HCT116 (cell line): ENCODE results near the gene EPB41L4A. TPM values are rescaled to one million over a fixed set of nuclear protein-coding genes. Genes with fewer than 3 reads are reported as not detected.
A peak's percentile ranks its signal among the peaks of the same experiment; 100 is the strongest.

Experiments used
- ATAC-seq: fragments of 200-7000 bp; cut with Tn5 transposase; 2 replicates; pipeline ENCODE4 v1.9.1; 2020; ENCODE audit warnings: mild to moderate bottlenecking, moderate library complexity
- BruUV-seq: library from RNA; stranded (reverse); fragments of 400-500 nt; replicated peaks from 2 replicates; lab custom pipeline; 2021; lab: Mats Ljungman, UMichigan
- CTCF ChIA-PET: fragments of 300-600 bp; sonication (Branson Sonifier 250); formaldehyde crosslinking; loops from one replicate; lab custom pipeline; 2021; ENCODE audit warnings: antibody characterized with exemption; lab: Charles Lee
- POLR2A ChIA-PET: fragments of 300-600, 350-600 bp; sonication (Branson Sonifier 250); formaldehyde crosslinking; loops from one replicate; lab custom pipeline; 2021; ENCODE audit warnings: antibody characterized with exemption; lab: Charles Lee
- RAD21 ChIA-PET, 2 experiments: fragments of 300-600 bp; sonication (Branson Sonifier 250); formaldehyde crosslinking; loops; one replicate each; lab custom pipeline; 2023; ENCODE audit warnings: low total read pairs in 2 of 2; ENCODE audit not compliant: uncharacterized antibody in 2 of 2, unreplicated experiment in 2 of 2, low non-redundant PET in 1 of 2; lab: Charles Lee
- DNase-seq: peaks from one replicate; pipeline ENCODE4 v3.0.0-alpha.2; 2010; ENCODE audit warnings: low read depth, low spot score
- H2AFZ ChIP-seq: fragments of 200-600 bp; shearing (Covaris generic), sonication (generic); 2 replicates; pipeline ENCODE4 v1.6.1; 2017; ENCODE audit warnings: low read depth, mixed run types, mixed read lengths, antibody characterized with exemption, low read length; ENCODE audit not compliant: poor library complexity, severe bottlenecking
- H3K27ac ChIP-seq: 2 replicates; pipeline ENCODE4 v1.5.1; 2012; ENCODE audit warnings: low read depth, low read length
- H3K27me3 ChIP-seq: fragments of 200-600 bp; sonication (generic); 2 replicates; pipeline ENCODE4 v1.6.1; 2016; ENCODE audit warnings: mixed run types, low read length, mixed read lengths; ENCODE audit not compliant: insufficient read depth
- H3K36me3 ChIP-seq, 2 experiments: fragments of 200-500 bp in 1 of 2; fragments of 200-600 bp in 1 of 2; sonication (Bioruptor generic) in 1 of 2; sonication (generic) in 1 of 2; 2 replicates each; pipeline versions ENCODE4 v1.5.1 to v1.6.1; 2014 to 2016; ENCODE audit warnings: low read length in 2 of 2, inconsistent platforms in 1 of 2, mixed read lengths in 1 of 2, mixed run types in 1 of 2; ENCODE audit not compliant: insufficient read depth in 2 of 2, control insufficient read depth in 1 of 2
- H3K4me1 ChIP-seq, 2 experiments: fragments of 200-600 bp in 1 of 2; sonication (generic) in 1 of 2; 2 replicates each; pipeline versions ENCODE4 v1.5.1 to v1.6.1; 2012 to 2017; ENCODE audit warnings: low read length in 2 of 2, inconsistent platforms in 1 of 2, mild to moderate bottlenecking in 1 of 2, mixed read lengths in 1 of 2, mixed run types in 1 of 2, moderate library complexity in 1 of 2; ENCODE audit not compliant: insufficient read depth in 2 of 2, control insufficient read depth in 1 of 2
- H3K4me2 ChIP-seq: fragments of 200-600 bp; sonication (generic); 2 replicates; pipeline ENCODE4 v1.6.1; 2017; ENCODE audit warnings: mixed run types, low read length, mixed read lengths
- H3K4me3 ChIP-seq, 2 experiments: fragments of 200-600 bp in 1 of 2; sonication (generic) in 1 of 2; replicated peaks in 1 of 2; 2 replicates each; pipeline ENCODE4 v1.5.1; 2011 to 2016; ENCODE audit warnings: low read length in 2 of 2, control low read depth in 1 of 2, low read depth in 1 of 2, mild to moderate bottlenecking in 1 of 2, mixed read lengths in 1 of 2, mixed run types in 1 of 2
- H3K79me2 ChIP-seq: fragments of 200-600 bp; sonication (generic); 2 replicates; pipeline ENCODE4 v1.6.1; 2017; ENCODE audit warnings: mild to moderate bottlenecking, mixed run types, low read length, moderate library complexity, mixed read lengths; ENCODE audit not compliant: insufficient read depth
- H3K9ac ChIP-seq: fragments of 200-600 bp; sonication (generic); 2 replicates; pipeline ENCODE4 v1.6.1; 2016; ENCODE audit warnings: low read length, mixed read lengths
- H3K9me2 ChIP-seq: fragments of 200-600 bp; sonication (generic), shearing (Covaris generic); 2 replicates; pipeline ENCODE4 v1.6.1; 2017; ENCODE audit warnings: mixed run types, mild to moderate bottlenecking, moderate library complexity; ENCODE audit not compliant: insufficient read depth
- H3K9me3 ChIP-seq, 2 experiments: fragments of 200-500 bp in 1 of 2; fragments of 200-600 bp in 1 of 2; sonication (Bioruptor generic) in 1 of 2; sonication (generic) in 1 of 2; 2 replicates each; pipeline ENCODE4 v1.6.1; 2014 to 2017; ENCODE audit warnings: low read length in 2 of 2, mixed read lengths in 2 of 2, inconsistent platforms in 1 of 2, low read depth in 1 of 2, mild to moderate bottlenecking in 1 of 2, mixed run types in 1 of 2, moderate library complexity in 1 of 2; ENCODE audit not compliant: control insufficient read depth in 1 of 2, insufficient read depth in 1 of 2
- H4K20me1 ChIP-seq: fragments of 200-600 bp; sonication (generic), shearing (Covaris generic); 2 replicates; pipeline ENCODE4 v1.6.1; 2017; ENCODE audit warnings: mixed run types, mild to moderate bottlenecking, moderate library complexity; ENCODE audit not compliant: insufficient read depth
- ATF3 ChIP-seq: IDR thresholded peaks from 2 replicates; pipeline ENCODE4 v1.6.1; 2012
- CBX3 ChIP-seq: IDR thresholded peaks from 2 replicates; pipeline ENCODE4 v1.6.1; 2012; ENCODE audit warnings: low read depth
- CEBPB ChIP-seq: IDR thresholded peaks from 2 replicates; pipeline ENCODE4 v1.6.1; 2012; ENCODE audit warnings: low read depth
- CTCF ChIP-seq, 3 experiments: fragments of 200-600 bp in 1 of 3; sonication (generic) in 1 of 3; IDR thresholded peaks in 2 of 3; conservative IDR thresholded peaks in 1 of 3; 2 replicates each; pipeline ENCODE4 v1.5.1; 2012 to 2017; ENCODE audit warnings: low read depth in 2 of 3, low read length in 2 of 3, antibody characterized with exemption in 1 of 3, borderline replicate concordance in 1 of 3, control low read depth in 1 of 3, mild to moderate bottlenecking in 1 of 3, mixed read lengths in 1 of 3, mixed run types in 1 of 3, moderate library complexity in 1 of 3; ENCODE audit not compliant: insufficient read depth in 1 of 3
- EGR1 ChIP-seq: IDR thresholded peaks from 2 replicates; pipeline ENCODE4 v1.6.1; 2012; ENCODE audit warnings: low read depth
- ELF1 ChIP-seq: IDR thresholded peaks from 2 replicates; pipeline ENCODE4 v1.6.1; 2012; ENCODE audit warnings: low read depth, borderline replicate concordance
- EZH2 ChIP-seq: fragments of 200-600 bp; sonication (generic); IDR thresholded peaks from 2 replicates; pipeline ENCODE4 v1.6.1; 2017; ENCODE audit warnings: antibody characterized with exemption, mixed run types
- EZH2phosphoT487 ChIP-seq: fragments of 200-600 bp; IDR thresholded peaks from 2 replicates; pipeline ENCODE4 v1.6.1; 2018; ENCODE audit warnings: antibody characterized with exemption, borderline replicate concordance
- FOSL1 ChIP-seq: IDR thresholded peaks from 2 replicates; pipeline ENCODE4 v1.6.1; 2012; ENCODE audit warnings: low read depth
- JUND ChIP-seq: IDR thresholded peaks from 2 replicates; pipeline ENCODE4 v1.6.1; 2012
- MAX ChIP-seq: IDR thresholded peaks from 2 replicates; pipeline ENCODE4 v1.6.1; 2012
- POLR2AphosphoS5 ChIP-seq: IDR thresholded peaks from 2 replicates; pipeline ENCODE4 v1.6.1; 2011; ENCODE audit warnings: mild to moderate bottlenecking, low read depth, low read length, moderate library complexity
- TCF7L2 ChIP-seq: IDR thresholded peaks from 2 replicates; pipeline ENCODE4 v1.7.0; 2011; ENCODE audit warnings: borderline replicate concordance, inconsistent platforms; ENCODE audit not compliant: insufficient read depth, insufficient read length; ENCODE audit errors: extremely low read depth
- ZBTB33 ChIP-seq: IDR thresholded peaks from 2 replicates; pipeline ENCODE4 v1.6.1; 2011; ENCODE audit warnings: mild to moderate bottlenecking, low read length, moderate library complexity; ENCODE audit not compliant: insufficient replicate concordance; ENCODE audit errors: extremely low read depth
- ZFX ChIP-seq: fragments of 450-650 bp; IDR thresholded peaks from 2 replicates; pipeline ENCODE4 v1.6.1; 2017
- ZNF274 ChIP-seq: fragments of 200-500 bp; sonication (Bioruptor generic); IDR thresholded peaks from 2 replicates; pipeline ENCODE4 v1.6.1; 2014; ENCODE audit warnings: mild to moderate bottlenecking, low read depth, low read length, inconsistent platforms
- intact Hi-C: fragments of 100-400 bp; cut with micrococcal nuclease; formaldehyde crosslinking; loops from 2 replicates; pipeline ENCODE4 v1.10.0; 2022
- total RNA-seq: library from RNA; stranded (reverse); gene quantifications from one replicate; pipeline ENCODE4 v1.2.1, GENCODE V29; 2021; ENCODE audit not compliant: unreplicated experiment

EPB41L4A gene
- total RNA-seq, 1 experiment from 2014 or later, result 2.8 TPM

- TF ChIP-seq ZBTB33, result no peak
- no peak for TF ChIP-seq ATF3
- TF ChIP-seq CBX3, result 0 out of 2 replicates have a peak, but pooled peaks have one; percentile 6
- TF ChIP-seq MAX, result peak; percentile 39
- no peak for TF ChIP-seq POLR2AphosphoS5
Observed at GRCh38 chr5:112419986-112420864, 1.1 kb upstream of the EPB41L4A start (continued).

- no peaks in the 10 kb centered on the region for H3K79me2 ChIP-seq
- H4K20me1 ChIP-seq, result no peaks in the 10 kb centered on the region
- peak overlapping the region; percentile 63 to 67 for H3K4me3 ChIP-seq
- H3K9me2 ChIP-seq, result no peaks in the 10 kb centered on the region
- no TSS peak for BruUV-seq
- H3K4me2 ChIP-seq, result peak overlapping the region; percentile 89
- ChIA-PET RAD21 (no interaction called here), POLR2A (no interaction called here), CTCF (interaction anchor here (1.3 to 2.3 kb wide), 5 partner anchors 12 to 243 kb away, joined by 4 to 52 read pairs (median 7); no protein-coding TSS in a partner anchor)
- peaks cover 0 to 15% of the 10 kb centered on the region in 2 experiments; a peak in 1 of 4 replicates for H3K4me1 ChIP-seq
- H3K9me3 ChIP-seq, result no peaks in the 10 kb centered on the region
- no peak for ATAC-seq
- intact Hi-C loops, result no loop called here
- H3K9ac ChIP-seq, result peak overlapping the region; percentile 38; the same call in 1 of the 2 replicates
- peaks cover 7% of the 10 kb centered on the region; the same call in 1 of the 2 replicates for H3K27me3 ChIP-seq
- DNase-seq, result no peak
- peak overlapping the region; percentile 47 for H2AFZ ChIP-seq
- no peaks in the 10 kb centered on the region for H3K36me3 ChIP-seq
- H3K27ac ChIP-seq, result peak overlapping the region; percentile 46; the same call in 1 of the 2 replicates
- TF ChIP-seq EGR1 (no peak), TCF7L2 (no peak), ZFX (no peak), JUND (no peak), POLR2AphosphoS5 (no peak), FOSL1 (no peak), CEBPB (no peak), ELF1 (no peak), EZH2 (no peak), EZH2phosphoT487 (no peak), ZNF274 (no peak), CBX3 (no peak), CTCF (IDR thresholded peaks at IDR 0.05 in 2 of 3, conservative IDR thresholded peaks at IDR 0.05 in 1 of 3; ENCODE audit: borderline replicate concordance in 1 of 3, insufficient read depth in 1 of 3, low read depth in 2 of 3, low read length in 2 of 3) (no peak), MAX (no peak)
Observed at GRCh38 chr5:112418659-112419163, 366 bp downstream of the EPB41L4A start.
